Memory B cell (primary cell): ENCODE measurements around the gene GJD4.

Experiments used
- ATAC-seq: fragments of 150-1000 bp; cut with Tn5 transposase; 2 replicates; pipeline ENCODE4 v1.10.0; 2021; ENCODE audit warnings: low read depth, mild to moderate bottlenecking, moderate library complexity
- DNase-seq, 2 donors: peaks; one replicate each; pipeline ENCODE4 v3.0.0; 2022; ENCODE audit warnings: low spot score in 2 of 2
- H3K27ac Mint-ChIP-seq: one replicate; pipeline ENCODE4 v1.8.0; 2022; ENCODE audit warnings: mild to moderate bottlenecking, moderate library complexity, mixed read lengths
- H3K27me3 Mint-ChIP-seq: one replicate; pipeline ENCODE4 v1.8.0; 2022; ENCODE audit warnings: mixed read lengths
- H3K36me3 Mint-ChIP-seq: one replicate; pipeline ENCODE4 v1.8.0; 2022; ENCODE audit warnings: mild to moderate bottlenecking, mixed read lengths
- H3K4me1 Mint-ChIP-seq: one replicate; pipeline ENCODE4 v1.8.0; 2022; ENCODE audit warnings: mixed read lengths
- H3K4me3 Mint-ChIP-seq: one replicate; pipeline ENCODE4 v1.8.0; 2022; ENCODE audit warnings: mild to moderate bottlenecking, moderate library complexity, mixed read lengths
- H3K9me3 Mint-ChIP-seq: one replicate; pipeline ENCODE4 v1.8.0; 2022; ENCODE audit warnings: mixed read lengths

Gene GJD4

GRCh38 chr10:35640951-35641675 lies 36.0 kb downstream of the GJD4 start:
- Mint-ChIP-seq H3K36me3 (no peaks in the 10 kb centered on the region), H3K4me3 (peak overlapping the region; percentile 83), H3K4me1 (peaks cover 13% of the 10 kb centered on the region), H3K9me3 (no peaks in the 10 kb centered on the region), H3K27ac (no peak overlapping the region), H3K27me3 (peaks cover 2% of the 10 kb centered on the region)
- peak; percentile 41 to 52 for DNase-seq
- ATAC-seq, result peak; percentile 46

GRCh38 chr10:35641676-35642034 lies 36.5 kb downstream of the GJD4 start:
- Mint-ChIP-seq H3K27ac (no peak overlapping the region), H3K4me1 (peaks cover 13% of the 10 kb centered on the region), H3K9me3 (no peaks in the 10 kb centered on the region), H3K4me3 (peak overlapping the region; percentile 85), H3K36me3 (no peaks in the 10 kb centered on the region), H3K27me3 (peaks cover 2% of the 10 kb centered on the region)
- no peak for DNase-seq
- ATAC-seq, result peak; percentile 13

- peaks cover 2% of the 10 kb centered on the region for H3K27me3 Mint-ChIP-seq
Observed at GRCh38 chr10:35642035-35642792, 37.1 kb downstream of the GJD4 start, which contains the start of gene FZD8. Gene FZD8, minus strand, starts transcription at chr10:35642296. Its CDS starts 867 bp downstream, at chr10:35641429.

GRCh38 chr10:35642793-35643114 lies 37.6 kb downstream of the GJD4 start:
- no peaks in the 10 kb centered on the region for H3K36me3 Mint-ChIP-seq
- DNase-seq, result no peak
- no peaks in the 10 kb centered on the region for H3K27me3 Mint-ChIP-seq
- no peak overlapping the region for H3K27ac Mint-ChIP-seq
- H3K4me3 Mint-ChIP-seq, result peak overlapping the region; percentile 85
- H3K4me1 Mint-ChIP-seq, result peaks cover 13% of the 10 kb centered on the region
- no peak for ATAC-seq
- H3K9me3 Mint-ChIP-seq, result no peaks in the 10 kb centered on the region

More at GRCh38 chr10:35642035-35642792, 37.1 kb downstream of the GJD4 start, which contains the start of gene FZD8:
- Mint-ChIP-seq H3K36me3 (no peaks in the 10 kb centered on the region), H3K9me3 (no peaks in the 10 kb centered on the region), H3K27ac (peak within 1 kb of the TSS; percentile 25), H3K4me1 (peaks cover 13% of the 10 kb centered on the region), H3K4me3 (peak within 1 kb of the TSS; percentile 85)
- peak; percentile 59 to 67 for DNase-seq
- ATAC-seq, result peak; percentile 79

GRCh38 chr10:35643151-35644049 lies 38.3 kb downstream of the GJD4 start:
- Mint-ChIP-seq H3K27ac (peak overlapping the region; percentile 61), H3K36me3 (no peaks in the 10 kb centered on the region), H3K9me3 (no peaks in the 10 kb centered on the region), H3K4me3 (peak overlapping the region; percentile 85), H3K4me1 (peaks cover 13% of the 10 kb centered on the region), H3K27me3 (no peaks in the 10 kb centered on the region)
- DNase-seq (no peak), ATAC-seq (no peak)

GRCh38 chr10:35644050-35644950 lies 39.2 kb downstream of the GJD4 start:
- Mint-ChIP-seq H3K27me3 (no peaks in the 10 kb centered on the region), H3K27ac (peak overlapping the region; percentile 61), H3K36me3 (no peaks in the 10 kb centered on the region), H3K9me3 (no peaks in the 10 kb centered on the region), H3K4me3 (peak overlapping the region; percentile 85), H3K4me1 (peaks cover 13% of the 10 kb centered on the region)
- DNase-seq (no peak), ATAC-seq (no peak)

- H3K9me3 Mint-ChIP-seq, result peaks cover 1% of the 10 kb centered on the region
- DNase-seq, result no peak
- H3K27ac Mint-ChIP-seq, result no peak overlapping the region
- H3K4me3 Mint-ChIP-seq, result no peak overlapping the region
- no peak for ATAC-seq
- peaks cover 3% of the 10 kb centered on the region for H3K4me1 Mint-ChIP-seq
- H3K27me3 Mint-ChIP-seq, result peaks cover 1% of the 10 kb centered on the region
- no peaks in the 10 kb centered on the region for H3K36me3 Mint-ChIP-seq
Observed at GRCh38 chr10:35650894-35651293, 45.8 kb downstream of the GJD4 start.

GRCh38 chr10:35652824-35653223 lies 47.7 kb downstream of the GJD4 start:
- Mint-ChIP-seq H3K4me3 (no peak overlapping the region), H3K27ac (no peak overlapping the region), H3K4me1 (peaks cover 3% of the 10 kb centered on the region), H3K9me3 (peaks cover 1% of the 10 kb centered on the region), H3K36me3 (no peaks in the 10 kb centered on the region), H3K27me3 (peaks cover 1% of the 10 kb centered on the region)
- no peak for ATAC-seq
- no peak for DNase-seq

- Mint-ChIP-seq H3K27ac (no peak overlapping the region), H3K27me3 (peaks cover 12% of the 10 kb centered on the region), H3K36me3 (no peaks in the 10 kb centered on the region), H3K4me1 (no peaks in the 10 kb centered on the region), H3K9me3 (peaks cover 6% of the 10 kb centered on the region), H3K4me3 (no peak overlapping the region)
- ATAC-seq (no peak), DNase-seq (no peak)
Observed at GRCh38 chr10:35657621-35658020, 52.5 kb downstream of the GJD4 start.
